Astrocyte (in vitro differentiated cells and primary cell): Measurements from ENCODE around the gene TM2D3. TPM values are rescaled to one million over a fixed set of nuclear protein-coding genes. Genes with fewer than 3 reads are reported as not detected.

ENCODE experiments used
- DNase-seq: peaks from one replicate; pipeline ENCODE4 v3.0.0-alpha.2; 2010; ENCODE audit warnings: low read depth
- FAIRE-seq: peaks from 2 replicates; lab custom pipeline; 2011; peaks lifted over from hg19 to GRCh38; lab: Jason Lieb, UNC
- H2AFZ ChIP-seq: 2 replicates; pipeline ENCODE4 v1.6.0; 2012; ENCODE audit warnings: low read depth, low read length, inconsistent platforms
- H3K27ac ChIP-seq: 2 replicates; pipeline ENCODE4 v1.5.1; 2011; ENCODE audit warnings: low read depth, low read length, inconsistent platforms
- H3K27me3 ChIP-seq: 2 replicates; pipeline ENCODE4 v1.6.0; 2011; ENCODE audit warnings: low read length, inconsistent platforms; ENCODE audit not compliant: insufficient read depth
- H3K36me3 ChIP-seq: 2 replicates; pipeline ENCODE4 v1.5.1; 2011; ENCODE audit warnings: low read length, inconsistent platforms; ENCODE audit not compliant: insufficient read depth
- H3K4me1 ChIP-seq: 2 replicates; pipeline ENCODE4 v1.5.1; 2011; ENCODE audit warnings: low read length, inconsistent platforms; ENCODE audit not compliant: insufficient read depth
- H3K4me2 ChIP-seq: 2 replicates; pipeline ENCODE4 v1.6.0; 2012; ENCODE audit warnings: low read length, inconsistent platforms
- H3K4me3 ChIP-seq: 2 replicates; pipeline ENCODE4 v1.5.1; 2011; ENCODE audit warnings: low read depth, mild to moderate bottlenecking, low read length, inconsistent platforms; ENCODE audit not compliant: insufficient read depth
- H3K79me2 ChIP-seq: 2 replicates; pipeline ENCODE4 v1.6.0; 2012; ENCODE audit warnings: mild to moderate bottlenecking, low read length, inconsistent platforms; ENCODE audit not compliant: insufficient read depth
- H3K9ac ChIP-seq: 2 replicates; pipeline ENCODE4 v1.6.0; 2012; ENCODE audit warnings: mild to moderate bottlenecking, low read length, inconsistent platforms
- H3K9me3 ChIP-seq: 2 replicates; pipeline ENCODE4 v1.5.1; 2012; ENCODE audit warnings: low read depth, mild to moderate bottlenecking, low read length, inconsistent platforms; ENCODE audit not compliant: insufficient read depth
- H4K20me1 ChIP-seq: 2 replicates; pipeline ENCODE4 v1.6.0; 2012; ENCODE audit warnings: low read length, inconsistent platforms; ENCODE audit not compliant: insufficient read depth
- H3K27ac Mint-ChIP-seq: one replicate; pipeline ENCODE4 v1.8.0; 2021; ENCODE audit warnings: mild to moderate bottlenecking, mixed read lengths; ENCODE audit not compliant: unreplicated experiment
- H3K27me3 Mint-ChIP-seq: one replicate; pipeline ENCODE4 v1.8.0; 2021; ENCODE audit warnings: low read depth, mixed read lengths; ENCODE audit not compliant: unreplicated experiment
- H3K36me3 Mint-ChIP-seq: one replicate; pipeline ENCODE4 v1.8.0; 2021; ENCODE audit warnings: low read depth, mixed read lengths; ENCODE audit not compliant: unreplicated experiment
- H3K4me1 Mint-ChIP-seq: one replicate; pipeline ENCODE4 v1.8.0; 2021; ENCODE audit warnings: low read depth, mixed read lengths; ENCODE audit not compliant: unreplicated experiment
- H3K4me3 Mint-ChIP-seq: one replicate; pipeline ENCODE4 v1.8.0; 2021; ENCODE audit warnings: mild to moderate bottlenecking, moderate library complexity, mixed read lengths; ENCODE audit not compliant: unreplicated experiment
- H3K9me3 Mint-ChIP-seq: one replicate; pipeline ENCODE4 v1.8.0; 2021; ENCODE audit warnings: mild to moderate bottlenecking, mixed read lengths; ENCODE audit not compliant: unreplicated experiment
- EZH2 ChIP-seq: IDR thresholded peaks from 2 replicates; pipeline ENCODE4 v1.6.1; 2012; ENCODE audit warnings: mild to moderate bottlenecking, low read length, inconsistent platforms; ENCODE audit not compliant: insufficient read depth
- total RNA-seq: library from RNA; stranded (reverse); gene quantifications from 2 replicates; pipeline ENCODE4 v1.2.1, GENCODE V29; 2021
- TF ChIP-seq, protein P1 (sequence below): IDR thresholded peaks from 2 replicates; pipeline ENCODE4 v1.5.1; 2011; ENCODE audit warnings: low read depth, mild to moderate bottlenecking, inconsistent platforms, low read length, moderate library complexity; ENCODE audit not compliant: insufficient read depth

The TM2D3 gene
- total RNA-seq, 1 donor from 2014 or later, result 28.1 TPM

DNA sequence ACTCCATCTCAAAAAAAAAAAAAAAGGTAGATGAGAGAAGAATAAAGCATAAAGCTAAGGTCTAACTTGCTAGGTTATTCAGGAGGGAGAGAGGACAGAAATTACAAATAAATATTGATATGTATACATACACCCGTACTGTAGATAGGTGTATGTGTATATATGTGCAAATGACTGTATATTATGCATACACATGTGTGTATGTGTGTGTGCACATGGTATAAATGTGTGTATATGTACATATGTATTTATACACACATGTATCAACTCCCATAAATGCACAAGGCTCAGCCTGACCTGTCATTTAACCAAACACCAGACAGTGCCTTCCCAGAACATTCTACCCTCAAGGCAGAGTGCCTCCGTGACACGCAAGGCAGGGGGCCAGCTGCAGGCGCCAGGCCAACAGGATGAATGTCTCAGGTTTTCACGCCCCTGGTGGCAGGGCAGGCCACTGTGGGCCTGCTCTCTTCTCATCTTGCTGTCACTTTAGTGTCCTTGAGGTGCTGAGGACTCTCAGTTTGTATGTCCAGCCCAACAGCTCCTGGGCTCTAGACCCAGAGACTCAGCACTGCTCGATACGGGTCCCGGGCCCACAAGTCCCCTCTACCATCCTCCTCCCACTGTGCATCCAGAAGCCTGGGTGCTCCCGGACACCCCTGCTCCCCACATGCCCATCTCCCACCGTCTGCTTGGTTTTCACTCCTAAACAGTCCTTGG is 40.4 kb downstream of the TM2D3 start:
- Histone ChIP-seq H4K20me1 (no peaks in the 10 kb centered on the region), H3K9me3 (no peaks in the 10 kb centered on the region), H3K27me3 (peaks cover 2% of the 10 kb centered on the region), H3K36me3 (no peaks in the 10 kb centered on the region), H3K79me2 (no peaks in the 10 kb centered on the region), H3K27ac (no peak overlapping the region), H3K4me1 (peaks cover 12% of the 10 kb centered on the region), H3K4me3 (no peak overlapping the region), H2AFZ (no peak overlapping the region), H3K9ac (no peak overlapping the region), H3K4me2 (no peak overlapping the region)
- Mint-ChIP-seq H3K27ac (no peak overlapping the region), H3K9me3 (no peaks in the 10 kb centered on the region), H3K4me3 (no peak overlapping the region), H3K27me3 (peaks cover 33% of the 10 kb centered on the region), H3K36me3 (no peaks in the 10 kb centered on the region), H3K4me1 (peaks cover 9% of the 10 kb centered on the region)
- FAIRE-seq, result no peak
- TF ChIP-seq EZH2, result no peak
- TF ChIP-seq, protein P1, sequence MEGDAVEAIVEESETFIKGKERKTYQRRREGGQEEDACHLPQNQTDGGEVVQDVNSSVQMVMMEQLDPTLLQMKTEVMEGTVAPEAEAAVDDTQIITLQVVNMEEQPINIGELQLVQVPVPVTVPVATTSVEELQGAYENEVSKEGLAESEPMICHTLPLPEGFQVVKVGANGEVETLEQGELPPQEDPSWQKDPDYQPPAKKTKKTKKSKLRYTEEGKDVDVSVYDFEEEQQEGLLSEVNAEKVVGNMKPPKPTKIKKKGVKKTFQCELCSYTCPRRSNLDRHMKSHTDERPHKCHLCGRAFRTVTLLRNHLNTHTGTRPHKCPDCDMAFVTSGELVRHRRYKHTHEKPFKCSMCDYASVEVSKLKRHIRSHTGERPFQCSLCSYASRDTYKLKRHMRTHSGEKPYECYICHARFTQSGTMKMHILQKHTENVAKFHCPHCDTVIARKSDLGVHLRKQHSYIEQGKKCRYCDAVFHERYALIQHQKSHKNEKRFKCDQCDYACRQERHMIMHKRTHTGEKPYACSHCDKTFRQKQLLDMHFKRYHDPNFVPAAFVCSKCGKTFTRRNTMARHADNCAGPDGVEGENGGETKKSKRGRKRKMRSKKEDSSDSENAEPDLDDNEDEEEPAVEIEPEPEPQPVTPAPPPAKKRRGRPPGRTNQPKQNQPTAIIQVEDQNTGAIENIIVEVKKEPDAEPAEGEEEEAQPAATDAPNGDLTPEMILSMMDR, result no peak
- no peak for DNase-seq

DNA sequence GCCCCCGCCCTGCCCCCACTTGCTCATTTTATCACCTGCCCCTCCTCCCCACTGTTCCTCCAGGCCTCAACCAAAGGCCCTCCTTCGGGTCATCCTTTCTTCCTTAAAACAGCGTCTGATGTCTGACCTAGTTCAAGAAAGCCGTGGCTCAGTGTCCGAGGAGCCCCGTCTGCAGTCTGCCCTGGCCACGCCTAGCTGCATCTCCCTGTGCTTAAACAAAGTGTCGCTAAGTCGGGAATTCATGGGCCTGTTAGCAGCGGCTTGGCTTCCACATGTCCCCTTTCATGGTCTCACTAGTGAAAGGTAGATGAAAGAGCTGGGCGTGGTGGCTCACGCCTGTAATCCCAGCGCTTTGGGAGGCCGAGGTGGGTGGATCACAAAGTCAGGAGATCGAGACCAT is 41.2 kb downstream of the TM2D3 start:
- Mint-ChIP-seq H3K36me3 (no peaks in the 10 kb centered on the region), H3K27ac (no peak overlapping the region), H3K4me1 (peaks cover 4% of the 10 kb centered on the region), H3K4me3 (no peak overlapping the region), H3K27me3 (peaks cover 30% of the 10 kb centered on the region), H3K9me3 (no peaks in the 10 kb centered on the region)
- Histone ChIP-seq H3K4me3 (no peak overlapping the region), H3K4me1 (peaks cover 5% of the 10 kb centered on the region), H3K4me2 (no peak overlapping the region), H3K27ac (no peak overlapping the region), H3K9me3 (no peaks in the 10 kb centered on the region), H3K79me2 (no peaks in the 10 kb centered on the region), H3K36me3 (no peaks in the 10 kb centered on the region), H3K9ac (no peak overlapping the region), H2AFZ (no peak overlapping the region), H4K20me1 (no peaks in the 10 kb centered on the region), H3K27me3 (peaks cover 2% of the 10 kb centered on the region)
- FAIRE-seq, result no peak
- TF ChIP-seq, protein P1, result no peak
- TF ChIP-seq EZH2, result no peak
- DNase-seq, result no peak

DNA sequence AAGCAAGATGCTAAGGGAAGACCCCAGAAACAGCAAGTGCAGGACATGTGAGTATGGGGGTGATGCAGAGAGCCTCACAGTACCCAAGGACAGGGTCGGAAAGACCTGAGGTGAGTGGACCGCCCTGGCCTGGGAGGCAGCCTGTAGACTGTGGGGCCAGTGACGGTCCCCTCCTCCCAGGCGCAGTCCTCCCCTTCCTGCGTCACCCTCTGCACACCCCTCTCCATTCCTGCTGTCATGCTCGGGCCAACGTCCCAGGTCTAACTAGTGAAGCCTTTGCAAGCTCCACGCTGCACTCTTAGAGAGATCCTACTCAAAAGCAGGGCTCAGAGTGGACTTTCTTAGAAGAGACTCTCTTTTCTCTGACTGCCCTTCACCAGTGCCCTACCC is 41.6 kb downstream of the TM2D3 start:
- Histone ChIP-seq H3K79me2 (no peaks in the 10 kb centered on the region), H3K9ac (no peak overlapping the region), H2AFZ (no peak overlapping the region), H4K20me1 (no peaks in the 10 kb centered on the region), H3K4me3 (no peak overlapping the region), H3K27me3 (peaks cover 2% of the 10 kb centered on the region), H3K4me1 (peaks cover under 1% of the 10 kb centered on the region), H3K36me3 (no peaks in the 10 kb centered on the region), H3K27ac (no peak overlapping the region), H3K9me3 (no peaks in the 10 kb centered on the region), H3K4me2 (no peak overlapping the region)
- TF ChIP-seq, protein P1, result no peak
- no peak for TF ChIP-seq EZH2
- FAIRE-seq (no peak), DNase-seq (no peak)
- Mint-ChIP-seq H3K27ac (no peak overlapping the region), H3K36me3 (no peaks in the 10 kb centered on the region), H3K9me3 (no peaks in the 10 kb centered on the region), H3K27me3 (peaks cover 31% of the 10 kb centered on the region), H3K4me3 (no peak overlapping the region), H3K4me1 (peaks cover under 1% of the 10 kb centered on the region)
